ENCODE results near the gene CAB39.

The CAB39 gene

DNA sequence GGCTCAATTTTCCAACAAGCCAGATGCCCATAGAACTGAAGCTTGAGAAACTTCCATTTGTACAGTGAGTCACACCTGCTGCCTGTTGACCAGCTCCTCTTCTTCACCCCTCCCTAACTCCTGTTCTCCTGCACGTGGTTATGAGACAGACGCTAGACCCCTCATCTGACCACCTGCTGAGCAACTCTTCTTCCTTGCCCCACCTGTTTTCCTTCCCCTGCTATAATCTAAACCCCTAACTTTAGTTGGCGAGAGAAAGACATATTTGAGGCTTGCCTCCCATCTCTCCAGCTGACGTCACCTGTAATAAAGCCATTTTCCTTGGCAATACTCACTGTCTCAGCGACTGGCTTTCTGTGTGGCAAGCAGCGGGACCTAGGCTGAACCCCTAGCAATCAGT lies 129.8 kb downstream of the CAB39 start:
- in situ Hi-C loops (cut with MboI; ENCODE audit: low sequenced_read_pairs, unreplicated experiment), result loop anchor here (10.0 kb wide), 1 partner anchor 152 kb away; the partner anchor contains the start of gene SPATA3
- DNase-seq (ENCODE audit: low spot score), result no peak
- no peak for TF ChIP-seq CTCF (IDR thresholded peaks at IDR 0.05; ENCODE audit: borderline replicate concordance, control extremely low read depth, extremely low read depth, insufficient read depth, missing control alignments)

DNA sequence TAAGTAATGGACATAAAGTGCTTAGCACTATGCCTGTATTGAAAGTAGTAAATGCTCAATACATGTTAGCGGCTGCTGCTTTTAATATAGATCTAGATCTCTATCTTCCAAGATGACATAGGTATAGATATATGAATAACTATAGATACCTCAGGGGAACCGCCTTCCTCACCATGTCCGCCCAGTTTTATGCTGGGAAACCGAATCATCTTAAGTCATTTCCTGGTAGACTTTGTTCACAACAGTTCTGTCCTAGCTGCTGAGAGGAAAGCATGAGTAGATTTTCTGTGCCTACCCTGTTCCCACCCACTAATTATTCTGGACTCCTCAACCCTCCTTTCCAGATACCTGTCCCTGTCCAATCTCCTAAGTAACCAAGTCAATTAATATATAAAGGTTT lies 130.5 kb downstream of the CAB39 start:
- in situ Hi-C loops (cut with MboI; ENCODE audit: low sequenced_read_pairs, unreplicated experiment), result loop anchor here (10.0 kb wide), 1 partner anchor 152 kb away; the partner anchor contains the start of gene SPATA3

GRCh38 chr2:230846360-230846759 lies 133.7 kb downstream of the CAB39 start:
- no peak for DNase-seq (ENCODE audit: low spot score)
- TF ChIP-seq CTCF (IDR thresholded peaks at IDR 0.05; ENCODE audit: borderline replicate concordance, control extremely low read depth, extremely low read depth, insufficient read depth, missing control alignments), result no peak
- in situ Hi-C loops (cut with MboI; ENCODE audit: low sequenced_read_pairs, unreplicated experiment), result loop anchor here (10.0 kb wide), 1 partner anchor 148 kb away; the partner anchor contains the start of gene SPATA3

More for the DNA sequence above, 130.5 kb downstream of the CAB39 start:
- TF ChIP-seq CTCF (IDR thresholded peaks at IDR 0.05; ENCODE audit: borderline replicate concordance, control extremely low read depth, extremely low read depth, insufficient read depth, missing control alignments), result no peak
- DNase-seq (ENCODE audit: low spot score), result no peak

DNA sequence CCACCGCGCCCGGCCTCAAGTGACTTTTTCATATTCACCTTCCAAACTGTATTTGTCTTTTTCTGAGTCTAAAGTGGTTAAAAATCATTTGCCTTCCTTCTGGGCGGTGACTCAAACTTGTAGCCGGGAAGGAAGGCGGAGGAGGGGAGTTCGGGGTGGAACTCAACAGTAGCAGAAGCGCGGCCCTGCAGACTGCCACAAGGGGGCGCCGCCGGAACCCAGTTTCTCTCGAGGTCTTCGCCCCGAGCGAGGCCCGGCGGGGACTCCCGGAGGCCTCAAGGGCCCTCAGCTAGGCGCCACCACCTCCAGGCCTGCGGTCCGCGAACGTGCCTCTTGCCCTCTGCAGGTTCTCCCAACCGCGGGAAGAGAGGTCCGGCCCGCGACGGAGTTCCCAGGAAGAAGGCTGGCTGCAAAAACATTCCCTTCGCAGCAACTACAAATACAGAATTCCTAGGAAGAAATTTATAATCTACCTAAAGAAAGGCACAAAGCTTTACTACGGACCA lies 135.3 kb downstream of the CAB39 start:
- TF ChIP-seq CTCF (IDR thresholded peaks at IDR 0.05; ENCODE audit: borderline replicate concordance, control extremely low read depth, extremely low read depth, insufficient read depth, missing control alignments), result peak; percentile 89
- peak; percentile 94 for DNase-seq (ENCODE audit: low spot score)
- in situ Hi-C loops (cut with MboI; ENCODE audit: low sequenced_read_pairs, unreplicated experiment), result loop anchor here (10.0 kb wide), 1 partner anchor 147 kb away; the partner anchor contains the start of gene SPATA3

DNA sequence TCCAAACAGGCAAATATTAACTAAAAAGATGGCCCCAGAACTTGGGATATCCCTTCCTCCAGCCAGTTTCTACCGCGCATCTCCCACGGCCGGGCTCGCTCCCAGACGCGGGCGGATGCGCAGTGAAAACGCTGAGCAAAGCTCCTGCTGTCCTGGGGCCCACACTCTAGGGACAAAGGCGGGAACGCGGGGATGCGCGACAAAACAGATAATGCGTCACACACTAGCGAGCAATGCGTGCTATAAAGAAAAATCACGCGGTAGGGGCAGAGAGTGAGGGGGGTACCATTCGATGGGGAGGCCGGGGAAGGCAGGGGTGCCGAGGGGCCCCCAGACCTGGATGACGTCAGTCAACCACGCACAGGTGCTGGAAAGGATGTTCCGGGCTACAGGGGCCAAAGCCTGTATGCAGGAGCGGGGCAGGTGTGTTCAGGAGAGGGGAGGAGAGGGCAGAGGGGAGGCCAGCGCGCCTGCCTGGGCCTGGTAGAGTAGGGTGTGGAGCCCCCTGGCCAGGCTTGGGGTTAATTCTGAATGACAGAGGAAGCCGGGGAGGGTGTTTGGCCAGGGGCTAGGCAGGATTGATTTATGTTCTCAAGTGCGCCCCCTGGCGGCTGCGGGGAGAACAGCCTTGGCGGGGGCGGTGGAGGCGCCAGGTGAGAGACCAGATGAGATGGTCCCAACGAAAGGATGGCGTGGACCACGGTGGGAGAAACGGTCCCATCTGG lies 137.2 kb downstream of the CAB39 start:
- TF ChIP-seq CTCF (IDR thresholded peaks at IDR 0.05; ENCODE audit: borderline replicate concordance, control extremely low read depth, extremely low read depth, insufficient read depth, missing control alignments), result peak; percentile 90
- DNase-seq (ENCODE audit: low spot score), result peak; percentile 85
- in situ Hi-C loops (cut with MboI; ENCODE audit: low sequenced_read_pairs, unreplicated experiment), result loop anchor here (10.0 kb wide), 1 partner anchor 145 kb away; the partner anchor contains the start of gene SPATA3

DNA sequence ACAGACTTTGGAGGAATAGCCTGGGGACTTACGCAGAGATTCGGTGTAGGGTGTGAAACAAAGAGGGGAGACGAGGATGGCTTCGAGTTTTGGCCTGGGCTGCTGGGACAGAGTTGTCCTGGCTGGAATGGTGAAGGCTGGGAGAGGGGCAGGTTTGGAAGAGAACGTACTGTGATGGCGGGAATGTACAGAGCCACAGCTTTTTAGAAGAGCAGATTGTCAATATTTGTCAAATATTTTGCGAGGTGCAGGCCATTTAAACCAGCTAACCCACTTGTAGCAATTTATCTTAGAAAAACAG lies 137.7 kb downstream of the CAB39 start:
- no peak for TF ChIP-seq CTCF (IDR thresholded peaks at IDR 0.05; ENCODE audit: borderline replicate concordance, control extremely low read depth, extremely low read depth, insufficient read depth, missing control alignments)
- in situ Hi-C loops (cut with MboI; ENCODE audit: low sequenced_read_pairs, unreplicated experiment), result no loop called here
- no peak for DNase-seq (ENCODE audit: low spot score)
